Calu3 (cell line): ENCODE results near the gene CNPY4. TPM values are rescaled to one million over a fixed set of nuclear protein-coding genes. Genes with fewer than 3 reads are reported as not detected.

ENCODE experiments used
- BruUV-seq: library from RNA; stranded (reverse); fragments of 400-500 nt; replicated peaks from 2 replicates; lab custom pipeline; 2021; lab: Mats Ljungman, UMichigan
- CTCF ChIA-PET: fragments of 300-600 bp; sonication (Branson Sonifier 250); formaldehyde crosslinking; loops from one replicate; lab custom pipeline; 2022; ENCODE audit warnings: antibody characterized with exemption; lab: Charles Lee
- DNase-seq: peaks from one replicate; pipeline ENCODE4 v3.0.0; 2022
- H3K27ac Mint-ChIP-seq: one replicate; pipeline ENCODE4 v1.8.0; 2022; ENCODE audit warnings: mixed read lengths; ENCODE audit not compliant: unreplicated experiment
- H3K27me3 Mint-ChIP-seq: one replicate; pipeline ENCODE4 v1.8.0; 2022; ENCODE audit warnings: mixed read lengths; ENCODE audit not compliant: unreplicated experiment
- H3K36me3 Mint-ChIP-seq: one replicate; pipeline ENCODE4 v1.8.0; 2022; ENCODE audit warnings: mild to moderate bottlenecking, moderate library complexity, mixed read lengths; ENCODE audit not compliant: insufficient read depth, unreplicated experiment
- H3K4me1 Mint-ChIP-seq: one replicate; pipeline ENCODE4 v1.8.0; 2022; ENCODE audit warnings: mild to moderate bottlenecking, low read depth, mixed read lengths; ENCODE audit not compliant: unreplicated experiment
- H3K4me3 Mint-ChIP-seq: one replicate; pipeline ENCODE4 v1.8.0; 2022; ENCODE audit warnings: mild to moderate bottlenecking, low read depth, moderate library complexity, mixed read lengths; ENCODE audit not compliant: unreplicated experiment
- H3K9me3 Mint-ChIP-seq: one replicate; pipeline ENCODE4 v1.8.0; 2022; ENCODE audit warnings: low read depth, mixed read lengths; ENCODE audit not compliant: unreplicated experiment
- intact Hi-C: fragments of 100-400 bp; cut with micrococcal nuclease; formaldehyde crosslinking; loops from one replicate; pipeline ENCODE4 v1.10.0; 2022; ENCODE audit not compliant: unreplicated experiment
- total RNA-seq: library from RNA; stranded (reverse); gene quantifications from 2 replicates; pipeline ENCODE4 v1.2.3, GENCODE V29; 2022
- TF ChIP-seq, protein P1 (sequence below): fragments of 200-600 bp; IDR thresholded peaks from one replicate; pipeline ENCODE4 v1.8.0; 2022; ENCODE audit warnings: antibody characterized with exemption; ENCODE audit not compliant: unreplicated experiment

Gene CNPY4
- total RNA-seq, 1 experiment from 2014 or later: 5.9 TPM

DNA sequence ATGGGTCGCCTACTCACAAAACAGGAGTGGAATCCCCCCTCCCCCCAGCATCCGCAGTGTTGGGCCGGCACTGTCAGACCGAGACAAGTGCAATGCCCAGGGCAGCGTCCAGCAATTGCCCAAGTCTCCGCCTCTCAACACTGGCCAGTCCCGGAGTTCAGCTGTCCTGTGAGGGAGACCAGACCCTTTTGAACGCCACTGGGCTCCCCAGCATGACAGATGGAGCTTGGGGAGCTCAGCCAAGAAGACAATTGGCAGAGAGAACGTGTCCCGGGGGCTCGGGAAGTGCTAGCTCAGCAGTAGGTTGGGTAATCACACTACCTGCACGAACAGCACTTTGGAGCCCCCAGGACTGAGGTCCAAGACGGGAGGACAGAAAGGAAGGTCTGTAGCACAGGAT, 25.9 kb upstream of the CNPY4 start:
- TF ChIP-seq, protein P1, sequence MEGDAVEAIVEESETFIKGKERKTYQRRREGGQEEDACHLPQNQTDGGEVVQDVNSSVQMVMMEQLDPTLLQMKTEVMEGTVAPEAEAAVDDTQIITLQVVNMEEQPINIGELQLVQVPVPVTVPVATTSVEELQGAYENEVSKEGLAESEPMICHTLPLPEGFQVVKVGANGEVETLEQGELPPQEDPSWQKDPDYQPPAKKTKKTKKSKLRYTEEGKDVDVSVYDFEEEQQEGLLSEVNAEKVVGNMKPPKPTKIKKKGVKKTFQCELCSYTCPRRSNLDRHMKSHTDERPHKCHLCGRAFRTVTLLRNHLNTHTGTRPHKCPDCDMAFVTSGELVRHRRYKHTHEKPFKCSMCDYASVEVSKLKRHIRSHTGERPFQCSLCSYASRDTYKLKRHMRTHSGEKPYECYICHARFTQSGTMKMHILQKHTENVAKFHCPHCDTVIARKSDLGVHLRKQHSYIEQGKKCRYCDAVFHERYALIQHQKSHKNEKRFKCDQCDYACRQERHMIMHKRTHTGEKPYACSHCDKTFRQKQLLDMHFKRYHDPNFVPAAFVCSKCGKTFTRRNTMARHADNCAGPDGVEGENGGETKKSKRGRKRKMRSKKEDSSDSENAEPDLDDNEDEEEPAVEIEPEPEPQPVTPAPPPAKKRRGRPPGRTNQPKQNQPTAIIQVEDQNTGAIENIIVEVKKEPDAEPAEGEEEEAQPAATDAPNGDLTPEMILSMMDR: no peak
- Mint-ChIP-seq H3K9me3 (no peaks in the 10 kb centered on the region), H3K36me3 (peaks cover 91% of the 10 kb centered on the region), H3K4me3 (no peak overlapping the region), H3K27me3 (no peaks in the 10 kb centered on the region), H3K27ac (no peak overlapping the region), H3K4me1 (peaks cover 17% of the 10 kb centered on the region)
- DNase-seq: no peak
- no TSS peak for BruUV-seq
- intact Hi-C loops: no loop called here
- CTCF ChIA-PET: no interaction called here

DNA sequence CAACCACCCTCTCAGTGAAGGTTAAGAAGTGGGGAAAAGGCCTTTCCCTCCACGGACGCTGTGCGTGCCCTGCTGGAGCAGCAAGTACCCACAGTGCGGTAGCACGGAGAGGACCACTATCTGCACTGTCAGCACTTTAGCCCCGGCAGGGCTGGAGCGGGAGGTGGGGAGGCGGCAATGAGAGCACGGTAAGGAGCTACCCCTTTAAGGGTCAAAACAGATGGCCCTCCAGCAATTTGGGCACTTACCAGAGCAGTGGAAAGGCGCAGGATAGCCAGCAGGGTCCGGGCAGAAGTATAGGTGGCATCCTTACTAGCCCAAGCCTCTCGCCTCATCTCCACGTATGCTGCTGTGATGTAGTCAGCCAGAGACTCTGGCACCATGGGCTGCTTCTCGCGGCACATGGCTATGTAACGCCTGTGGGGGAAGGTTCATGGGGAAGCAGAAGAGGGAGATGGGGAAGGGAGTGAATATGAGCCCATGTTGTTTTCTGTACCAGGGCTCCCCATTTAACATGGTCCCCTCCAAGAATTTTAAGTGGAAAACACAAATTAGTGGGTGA, 25.4 kb upstream of the CNPY4 start:
- no peak for DNase-seq
- BruUV-seq: no TSS peak
- Mint-ChIP-seq H3K4me3 (no peak overlapping the region), H3K27me3 (no peaks in the 10 kb centered on the region), H3K36me3 (peaks cover 91% of the 10 kb centered on the region), H3K4me1 (peaks cover 22% of the 10 kb centered on the region), H3K27ac (no peak overlapping the region), H3K9me3 (no peaks in the 10 kb centered on the region)
- intact Hi-C loops: no loop called here
- CTCF ChIA-PET: no interaction called here
- TF ChIP-seq, protein P1: no peak

DNA sequence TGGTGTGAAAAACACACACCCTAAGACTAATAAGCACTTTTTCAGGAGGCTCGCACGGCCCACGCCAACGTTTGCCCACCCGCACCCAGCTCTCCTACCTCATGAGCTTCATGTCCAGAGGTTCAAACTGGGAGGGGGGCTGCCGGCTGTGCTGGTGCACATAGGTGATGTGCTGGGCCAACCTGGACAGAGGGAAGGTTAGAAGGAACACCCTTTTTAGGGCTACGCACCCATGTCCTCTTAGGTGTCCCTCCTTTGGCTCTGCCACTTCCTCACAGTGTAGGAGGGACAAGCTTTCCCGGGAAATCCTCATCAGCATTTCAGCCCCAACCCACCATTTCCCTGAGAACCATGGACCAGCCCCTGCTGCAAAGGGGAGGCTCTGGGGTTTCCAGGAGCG, 24.1 kb upstream of the CNPY4 start:
- H3K9me3 Mint-ChIP-seq: no peaks in the 10 kb centered on the region
- no peak overlapping the region for H3K27ac Mint-ChIP-seq
- BruUV-seq: no TSS peak
- CTCF ChIA-PET: no interaction called here
- H3K36me3 Mint-ChIP-seq: peaks cover 93% of the 10 kb centered on the region
- no peaks in the 10 kb centered on the region for H3K27me3 Mint-ChIP-seq
- TF ChIP-seq, protein P1: no peak
- no peak overlapping the region for H3K4me3 Mint-ChIP-seq
- peaks cover 14% of the 10 kb centered on the region for H3K4me1 Mint-ChIP-seq
- DNase-seq: no peak
- intact Hi-C loops: no loop called here

DNA sequence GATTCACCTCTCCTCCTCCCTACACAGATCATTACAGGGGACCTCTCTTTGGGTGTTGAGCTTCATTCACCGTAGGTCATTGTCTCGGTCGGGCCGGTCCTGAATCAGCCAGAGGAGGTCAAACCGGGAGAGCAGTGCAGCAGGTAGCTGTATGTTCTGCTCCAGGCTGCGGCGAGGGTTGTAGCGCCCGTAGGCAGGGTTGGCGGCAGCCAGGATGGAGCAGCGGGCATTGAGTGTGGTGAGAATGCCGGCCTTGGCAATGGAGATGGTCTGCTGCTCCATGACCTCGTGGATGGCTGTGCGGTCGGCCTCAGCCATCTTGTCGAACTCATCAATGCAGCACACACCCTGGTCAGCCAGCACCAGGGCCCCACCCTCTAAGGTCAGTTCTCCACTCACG, 23.7 kb upstream of the CNPY4 start:
- Mint-ChIP-seq H3K27ac (no peak overlapping the region), H3K4me1 (peaks cover 14% of the 10 kb centered on the region), H3K36me3 (peaks cover 93% of the 10 kb centered on the region), H3K9me3 (no peaks in the 10 kb centered on the region), H3K27me3 (no peaks in the 10 kb centered on the region), H3K4me3 (no peak overlapping the region)
- CTCF ChIA-PET: no interaction called here
- BruUV-seq: no TSS peak
- intact Hi-C loops: no loop called here
- no peak for DNase-seq
- TF ChIP-seq, protein P1: no peak
